Mucosa of gallbladder (tissue), 1 donor: ENCODE data around the gene SLC25A41. TPM values are rescaled to one million over a fixed set of nuclear protein-coding genes. Genes with fewer than 3 reads are reported as not detected.

Source experiments
- total RNA-seq: library from RNA; stranded (reverse); gene quantifications from one replicate; pipeline ENCODE4 v1.2.1, GENCODE V29; 2021
- donor health status: DM: no; HTN: no; CAD: no.

The SLC25A41 gene
- total RNA-seq, 1 donor from 2014 or later: 0.72 TPM

Other genes with a start within 250 kb of the SLC25A41 start
- gene MLLT1, start 153.8 kb downstream of the SLC25A41 start, total RNA-seq: 67.5 TPM
- 0.14 TPM for gene ACER1, start 100.2 kb downstream of the SLC25A41 start, total RNA-seq
- gene CLPP, start 72.2 kb downstream of the SLC25A41 start, total RNA-seq: 75.5 TPM
- gene ALKBH7, start 61.0 kb downstream of the SLC25A41 start, total RNA-seq: 91.5 TPM
- 4.5 TPM for gene PSPN, start 57.8 kb downstream of the SLC25A41 start, total RNA-seq
- 66.8 TPM for gene GTF2F1, start 40.6 kb downstream of the SLC25A41 start, total RNA-seq
- gene KHSRP, start 9.0 kb downstream of the SLC25A41 start, total RNA-seq: 201 TPM
- 101 TPM for gene SLC25A23, start 26.0 kb upstream of the SLC25A41 start, total RNA-seq
- 75.9 TPM for gene CRB3, start 30.5 kb upstream of the SLC25A41 start, total RNA-seq
- gene DENND1C, start 48.0 kb upstream of the SLC25A41 start, total RNA-seq: 8.0 TPM
- 1.8 TPM for gene TUBB4A, start 68.5 kb upstream of the SLC25A41 start, total RNA-seq
- gene TNFSF9, start 97.3 kb upstream of the SLC25A41 start, total RNA-seq: 1.2 TPM
- gene CD70, start 157.4 kb upstream of the SLC25A41 start, total RNA-seq: not detected
- gene TNFSF14, start 236.4 kb upstream of the SLC25A41 start, total RNA-seq: 1.8 TPM